Caco-2 (cell line): ENCODE data around the gene HOATZ. TPM values are rescaled to one million over a fixed set of nuclear protein-coding genes. Genes with fewer than 3 reads are reported as not detected.

Source experiments
- BruUV-seq: library from RNA; stranded (reverse); fragments of 400-500 nt; replicated peaks from 2 replicates; lab custom pipeline; 2021; lab: Mats Ljungman, UMichigan
- CTCF ChIA-PET: fragments of 300-600 bp; sonication (Branson Sonifier 250); formaldehyde crosslinking; loops from one replicate; lab custom pipeline; 2022; ENCODE audit warnings: antibody characterized with exemption; lab: Charles Lee
- POLR2A ChIA-PET: fragments of 300-600 bp; sonication (Branson Sonifier 250); formaldehyde crosslinking; loops from one replicate; lab custom pipeline; 2022; ENCODE audit warnings: antibody characterized with exemption; lab: Charles Lee
- DNase-seq, 2 experiments: peaks; one replicate each; pipeline versions ENCODE4 v3.0.0 to v3.0.0-alpha.2; 2020 to 2022
- H3K27me3 ChIP-seq: replicated peaks from 2 replicates; pipeline ENCODE4 v1.6.0; 2011; ENCODE audit warnings: low read length; ENCODE audit not compliant: control insufficient read depth, insufficient read depth
- H3K36me3 ChIP-seq: 2 replicates; pipeline ENCODE4 v1.5.1; 2011; ENCODE audit warnings: low read length; ENCODE audit not compliant: control insufficient read depth, insufficient read depth
- H3K4me1 ChIP-seq: fragments of 250-450 bp; sonication (Bioruptor Pico); 2 replicates; pipeline ENCODE4 v1.5.1; 2020; ENCODE audit warnings: mild to moderate bottlenecking
- H3K4me3 ChIP-seq: 2 replicates; pipeline ENCODE4 v1.5.1; 2011; ENCODE audit warnings: low read depth, mild to moderate bottlenecking, control low read depth, low read length
- H3K9me3 ChIP-seq: fragments of 250-450 bp; sonication (Bioruptor Pico); 2 replicates; pipeline ENCODE4 v1.5.1; 2020; ENCODE audit warnings: mild to moderate bottlenecking, moderate library complexity
- H3K27ac Mint-ChIP-seq: one replicate; pipeline ENCODE4 v1.8.0; 2022; ENCODE audit warnings: mixed read lengths; ENCODE audit not compliant: unreplicated experiment
- H3K27me3 Mint-ChIP-seq: one replicate; pipeline ENCODE4 v1.8.0; 2022; ENCODE audit warnings: mixed read lengths; ENCODE audit not compliant: insufficient read depth, unreplicated experiment
- H3K36me3 Mint-ChIP-seq: one replicate; pipeline ENCODE4 v1.8.0; 2022; ENCODE audit warnings: mild to moderate bottlenecking, mixed read lengths; ENCODE audit not compliant: insufficient read depth, unreplicated experiment
- H3K4me1 Mint-ChIP-seq: one replicate; pipeline ENCODE4 v1.8.0; 2022; ENCODE audit warnings: low read depth, mixed read lengths; ENCODE audit not compliant: unreplicated experiment
- H3K4me3 Mint-ChIP-seq: one replicate; pipeline ENCODE4 v1.8.0; 2022; ENCODE audit warnings: mild to moderate bottlenecking, moderate library complexity, mixed read lengths; ENCODE audit not compliant: unreplicated experiment
- H3K9me3 Mint-ChIP-seq: one replicate; pipeline ENCODE4 v1.8.0; 2022; ENCODE audit warnings: mixed read lengths; ENCODE audit not compliant: unreplicated experiment
- CTCF ChIP-seq, 2 experiments: fragments of 200-600 bp in 1 of 2; IDR thresholded peaks; 1 replicate in 1 of 2; 2 replicates in 1 of 2; pipeline versions ENCODE4 v1.5.1 to v1.8.0; 2011 to 2022; ENCODE audit warnings: antibody characterized with exemption in 1 of 2, control low read depth in 1 of 2, inconsistent platforms in 1 of 2, low read depth in 1 of 2, low read length in 1 of 2, mild to moderate bottlenecking in 1 of 2, moderate library complexity in 1 of 2; ENCODE audit not compliant: insufficient read depth in 1 of 2, severe bottlenecking in 1 of 2, unreplicated experiment in 1 of 2
- intact Hi-C: fragments of 100-400 bp; cut with micrococcal nuclease; formaldehyde crosslinking; loops from one replicate; pipeline ENCODE4 v1.10.0; 2022; ENCODE audit not compliant: unreplicated experiment
- total RNA-seq: library from RNA; stranded (reverse); gene quantifications from 2 replicates; pipeline ENCODE4 v1.2.3, GENCODE V29; 2022

The HOATZ gene
- total RNA-seq, 1 experiment from 2014 or later, result not detected

- no peak for TF ChIP-seq CTCF (IDR thresholded peaks at IDR 0.05; ENCODE audit: insufficient read depth in 1 of 2, low read depth in 1 of 2, low read length in 1 of 2, severe bottlenecking in 1 of 2, unreplicated experiment in 1 of 2)
- Mint-ChIP-seq H3K36me3 (no peaks in the 10 kb centered on the region), H3K27ac (peak overlapping the region; percentile 43), H3K4me1 (peaks cover 27% of the 10 kb centered on the region), H3K9me3 (no peaks in the 10 kb centered on the region), H3K27me3 (no peaks in the 10 kb centered on the region), H3K4me3 (peak overlapping the region; percentile 7)
- Histone ChIP-seq H3K4me1 (peaks cover 45% of the 10 kb centered on the region), H3K9me3 (no peaks in the 10 kb centered on the region), H3K27me3 (no peaks in the 10 kb centered on the region), H3K36me3 (no peaks in the 10 kb centered on the region), H3K4me3 (no peak overlapping the region)
- ChIA-PET POLR2A (no interaction called here), CTCF (interaction anchor here (1.3 kb wide), 1 partner anchor 78 kb away, joined by 4 read pairs; no protein-coding TSS in a partner anchor)
- intact Hi-C loops, result loop anchor here (2.0 kb wide), 1 partner anchor 32 kb away; no protein-coding TSS in a partner anchor
- peak; percentile 66 to 71 for DNase-seq
- no TSS peak for BruUV-seq
These were observed 17.8 kb downstream of the HOATZ start for GRCh38 chr11:111532365-111532709.

GRCh38 chr11:111535281-111535680 is 20.7 kb downstream of the HOATZ start:
- Mint-ChIP-seq H3K27me3 (no peaks in the 10 kb centered on the region), H3K27ac (no peak overlapping the region), H3K4me3 (no peak overlapping the region), H3K4me1 (peaks cover 19% of the 10 kb centered on the region), H3K9me3 (no peaks in the 10 kb centered on the region), H3K36me3 (no peaks in the 10 kb centered on the region)
- no peak for TF ChIP-seq CTCF (IDR thresholded peaks at IDR 0.05; ENCODE audit: insufficient read depth in 1 of 2, low read depth in 1 of 2, low read length in 1 of 2, severe bottlenecking in 1 of 2, unreplicated experiment in 1 of 2)
- CTCF ChIA-PET, result no interaction called here
- no TSS peak for BruUV-seq
- no peak overlapping the region for H3K4me3 ChIP-seq
- no peaks in the 10 kb centered on the region for H3K27me3 ChIP-seq
- POLR2A ChIA-PET, result no interaction called here
- no peak for DNase-seq
- no peaks in the 10 kb centered on the region for H3K36me3 ChIP-seq
- peaks cover 31% of the 10 kb centered on the region for H3K4me1 ChIP-seq
- intact Hi-C loops, result no loop called here
- H3K9me3 ChIP-seq, result no peaks in the 10 kb centered on the region

GRCh38 chr11:111537336-111537860 is 22.8 kb downstream of the HOATZ start:
- intact Hi-C loops, result no loop called here
- ChIA-PET POLR2A (no interaction called here), CTCF (no interaction called here)
- H3K9me3 Mint-ChIP-seq, result no peaks in the 10 kb centered on the region
- no peaks in the 10 kb centered on the region for H3K36me3 ChIP-seq
- H3K4me3 Mint-ChIP-seq, result no peak overlapping the region
- no peak for DNase-seq
- H3K36me3 Mint-ChIP-seq, result no peaks in the 10 kb centered on the region
- no peaks in the 10 kb centered on the region for H3K27me3 Mint-ChIP-seq
- no peaks in the 10 kb centered on the region for H3K9me3 ChIP-seq
- no peak overlapping the region for H3K27ac Mint-ChIP-seq
- no TSS peak for BruUV-seq
- H3K4me1 Mint-ChIP-seq, result peaks cover 18% of the 10 kb centered on the region
- H3K27me3 ChIP-seq, result no peaks in the 10 kb centered on the region
- peaks cover 26% of the 10 kb centered on the region for H3K4me1 ChIP-seq
- no peak overlapping the region for H3K4me3 ChIP-seq
- TF ChIP-seq CTCF (IDR thresholded peaks at IDR 0.05; ENCODE audit: insufficient read depth in 1 of 2, low read depth in 1 of 2, low read length in 1 of 2, severe bottlenecking in 1 of 2, unreplicated experiment in 1 of 2), result no peak
